Gastrocnemius medialis (tissue), 4 donors: ENCODE measurements around the gene PRPH. TPM values are rescaled to one million over a fixed set of nuclear protein-coding genes. Genes with fewer than 3 reads are reported as not detected.

Source experiments
- ATAC-seq, 2 donors: fragments of 150-250 bp; one replicate each; pipeline ENCODE4 v1.9.1; 2016
- DNase-seq, 2 donors: peaks; one replicate each; pipeline ENCODE4 v3.0.0-alpha.2; 2019
- H3K27ac ChIP-seq, 4 donors: fragments of 200-600 bp; sonication (generic); 1 replicate in 1 of 4; 2 replicates in 3 of 4; pipeline ENCODE4 v1.5.1; 2016 to 2018; ENCODE audit warnings: mild to moderate bottlenecking in 2 of 4, moderate library complexity in 1 of 4
- H3K27me3 ChIP-seq, 3 donors: fragments of 200-600 bp; sonication (generic) in 2 of 3; 1 replicate in 1 of 3; 2 replicates in 2 of 3; pipeline versions ENCODE4 v1.5.1 to v1.6.0; 2016 to 2019; ENCODE audit warnings: mild to moderate bottlenecking in 1 of 3, moderate library complexity in 1 of 3
- H3K36me3 ChIP-seq, 2 donors: fragments of 200-600 bp; sonication (generic) in 1 of 2; one replicate each; pipeline ENCODE4 v1.5.1; 2017 to 2018
- H3K4me1 ChIP-seq, 2 donors: fragments of 200-600 bp; sonication (generic) in 1 of 2; one replicate each; pipeline ENCODE4 v1.5.1; 2016 to 2017; ENCODE audit warnings: mild to moderate bottlenecking in 2 of 2
- H3K4me3 ChIP-seq, 4 donors: fragments of 200-600 bp; sonication (generic) in 3 of 4; 1 replicate in 1 of 4; 2 replicates in 3 of 4; pipeline ENCODE4 v1.5.1; 2016 to 2019; ENCODE audit warnings: mild to moderate bottlenecking in 2 of 4
- H3K9me3 ChIP-seq, 3 donors: fragments of 200-600 bp; sonication (generic) in 2 of 3; 1 replicate in 1 of 3; 2 replicates in 2 of 3; pipeline ENCODE4 v1.5.1; 2016 to 2019
- POLR2A ChIP-seq, 2 donors: fragments of 450-650 bp; IDR thresholded peaks; one replicate each; pipeline ENCODE4 v1.6.1; 2017; ENCODE audit warnings: antibody characterized with exemption in 2 of 2, mild to moderate bottlenecking in 2 of 2, moderate library complexity in 2 of 2
- in situ Hi-C, 4 donors: fragments of 200-750 bp; cut with MboI; loops; one replicate each; pipeline versions ENCODE4 v1.15.0 to v1.8.0; 2017; ENCODE audit warnings: low sequenced_read_pairs in 4 of 4
- intact Hi-C: fragments of 100-400 bp; cut with DNase I; formaldehyde crosslinking; loops from one replicate; pipeline ENCODE4 v1.15.1; 2023; ENCODE audit warnings: low total_unique reads
- total RNA-seq, 4 donors: library from RNA; depleted of rRNA; stranded (reverse); fragments of >200 nt; gene quantifications; one replicate each; pipeline versions ENCODE4 v1.1.0 to v1.2.3, GENCODE V29; 2016
- TF ChIP-seq, protein P1 (sequence below), 5 experiments: fragments of 450-650 bp in 3 of 5; fragments of 200-600 bp in 2 of 5; sonication (generic) in 2 of 5; IDR thresholded peaks in 4 of 5; conservative IDR thresholded peaks in 1 of 5; 1 replicate in 4 of 5; 2 replicates in 1 of 5; pipeline ENCODE4 v1.5.1; 2016 to 2019; ENCODE audit warnings: antibody characterized with exemption in 5 of 5, mild to moderate bottlenecking in 3 of 5, moderate library complexity in 3 of 5

PRPH gene
- total RNA-seq, 4 donors from 2014 or later = not detected

DNA sequence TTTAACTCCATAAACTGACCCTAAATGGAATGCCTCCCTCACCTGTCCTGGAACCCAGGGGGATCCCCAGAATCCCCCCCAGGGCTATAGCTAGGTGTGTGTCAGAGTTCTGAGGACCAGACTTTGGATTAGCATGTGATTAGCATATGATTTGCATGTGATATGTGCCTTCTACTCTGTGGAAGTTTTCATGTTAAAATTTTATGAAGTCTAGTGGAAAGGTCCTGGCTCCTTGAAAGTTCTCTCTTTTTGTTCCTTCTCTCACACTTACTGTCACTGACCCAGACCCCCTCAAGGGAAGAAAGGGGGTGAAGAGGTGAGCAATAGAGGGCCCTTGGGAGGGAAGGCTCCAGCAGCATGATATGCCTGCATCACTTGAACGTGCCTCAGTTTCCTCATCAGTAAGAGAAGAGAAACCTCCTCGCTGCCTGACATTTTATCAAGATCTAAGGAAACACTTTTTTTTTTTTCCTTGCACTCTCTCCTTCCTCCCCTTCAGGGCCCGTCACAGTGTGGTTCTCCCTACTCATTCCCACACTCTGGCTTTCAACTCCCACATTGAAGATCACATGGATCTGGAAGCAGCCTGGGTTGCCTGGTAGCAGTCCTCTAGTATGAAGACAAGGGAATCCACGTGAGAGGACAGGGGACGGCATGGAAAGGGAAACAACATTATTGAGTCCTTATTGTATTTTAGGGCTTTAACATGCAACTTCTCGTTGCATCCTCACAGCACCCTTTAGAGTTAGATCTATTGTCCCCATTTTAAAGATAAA lies 45.3 kb downstream of the PRPH start:
- Histone ChIP-seq H3K27me3 (peaks cover 55 to 76% (median 60%) of the 10 kb centered on the region in 3 donors), H3K27ac (no peak overlapping the region), H3K9me3 (no peaks in the 10 kb centered on the region), H3K4me3 (no peak overlapping the region), H3K36me3 (no peaks in the 10 kb centered on the region), H3K4me1 (peaks cover 9 to 21% of the 10 kb centered on the region in 2 donors)
- in situ Hi-C loops = no loop called here
- intact Hi-C loops = no loop called here
- no peak for DNase-seq
- ATAC-seq = no peak
- no peak for TF ChIP-seq POLR2A (IDR thresholded peaks at IDR 0.05)
- TF ChIP-seq, protein P1, sequence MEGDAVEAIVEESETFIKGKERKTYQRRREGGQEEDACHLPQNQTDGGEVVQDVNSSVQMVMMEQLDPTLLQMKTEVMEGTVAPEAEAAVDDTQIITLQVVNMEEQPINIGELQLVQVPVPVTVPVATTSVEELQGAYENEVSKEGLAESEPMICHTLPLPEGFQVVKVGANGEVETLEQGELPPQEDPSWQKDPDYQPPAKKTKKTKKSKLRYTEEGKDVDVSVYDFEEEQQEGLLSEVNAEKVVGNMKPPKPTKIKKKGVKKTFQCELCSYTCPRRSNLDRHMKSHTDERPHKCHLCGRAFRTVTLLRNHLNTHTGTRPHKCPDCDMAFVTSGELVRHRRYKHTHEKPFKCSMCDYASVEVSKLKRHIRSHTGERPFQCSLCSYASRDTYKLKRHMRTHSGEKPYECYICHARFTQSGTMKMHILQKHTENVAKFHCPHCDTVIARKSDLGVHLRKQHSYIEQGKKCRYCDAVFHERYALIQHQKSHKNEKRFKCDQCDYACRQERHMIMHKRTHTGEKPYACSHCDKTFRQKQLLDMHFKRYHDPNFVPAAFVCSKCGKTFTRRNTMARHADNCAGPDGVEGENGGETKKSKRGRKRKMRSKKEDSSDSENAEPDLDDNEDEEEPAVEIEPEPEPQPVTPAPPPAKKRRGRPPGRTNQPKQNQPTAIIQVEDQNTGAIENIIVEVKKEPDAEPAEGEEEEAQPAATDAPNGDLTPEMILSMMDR (IDR thresholded peaks at IDR 0.05 in 4 of 5, conservative IDR thresholded peaks at IDR 0.05 in 1 of 5) = no peak

DNA sequence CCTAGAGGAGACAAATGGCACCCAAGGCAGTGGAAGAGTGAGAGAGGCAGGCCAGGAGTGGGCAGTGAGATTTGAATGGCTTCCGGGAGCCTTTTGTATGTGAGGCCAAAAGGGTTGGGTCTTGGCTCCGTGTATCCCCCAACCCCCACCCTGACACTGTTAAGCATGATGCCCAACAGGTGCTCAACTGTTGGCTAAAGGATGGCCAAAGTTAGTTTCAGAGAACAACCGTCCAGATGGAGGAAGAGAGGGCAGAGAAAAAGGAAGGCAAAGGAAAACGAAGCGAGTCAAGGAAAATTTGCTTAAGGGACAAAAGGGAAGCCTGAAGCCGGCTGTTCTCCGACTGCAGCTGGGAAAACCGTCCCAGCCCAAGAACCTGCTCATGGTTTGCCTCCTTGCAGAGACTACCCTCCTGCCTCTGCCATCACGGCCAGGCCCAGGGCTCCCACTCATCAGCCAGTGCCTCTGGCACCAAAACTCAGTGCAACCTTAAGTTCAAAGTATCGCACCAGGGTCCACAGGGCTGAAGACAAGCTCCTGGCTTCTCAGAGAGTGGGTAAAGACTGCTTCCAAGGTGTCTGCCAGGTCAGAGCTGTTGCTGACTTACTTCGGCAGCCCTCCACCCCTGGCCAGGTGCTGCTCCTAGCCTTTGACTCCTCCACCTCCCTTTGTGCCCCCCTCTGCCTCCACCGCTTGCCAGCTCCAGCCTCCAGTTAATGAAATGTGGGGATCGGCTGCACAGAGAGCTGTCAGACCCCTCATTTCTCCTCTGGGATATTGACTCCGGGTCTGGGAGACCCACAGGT lies 46.2 kb downstream of the PRPH start:
- no peaks in the 10 kb centered on the region for H3K36me3 ChIP-seq
- no peak for DNase-seq
- peaks cover 16 to 30% of the 10 kb centered on the region in 2 donors for H3K4me1 ChIP-seq
- no peaks in the 10 kb centered on the region for H3K9me3 ChIP-seq
- TF ChIP-seq, protein P1 (IDR thresholded peaks at IDR 0.05 in 4 of 5, conservative IDR thresholded peaks at IDR 0.05 in 1 of 5) = no peak
- no peak for TF ChIP-seq POLR2A (IDR thresholded peaks at IDR 0.05)
- intact Hi-C loops (no loop called here), in situ Hi-C loops (no loop called here)
- no peak overlapping the region for H3K4me3 ChIP-seq
- no peak overlapping the region for H3K27ac ChIP-seq
- H3K27me3 ChIP-seq = peaks cover 55 to 79% (median 58%) of the 10 kb centered on the region in 3 donors
- no peak for ATAC-seq

DNA sequence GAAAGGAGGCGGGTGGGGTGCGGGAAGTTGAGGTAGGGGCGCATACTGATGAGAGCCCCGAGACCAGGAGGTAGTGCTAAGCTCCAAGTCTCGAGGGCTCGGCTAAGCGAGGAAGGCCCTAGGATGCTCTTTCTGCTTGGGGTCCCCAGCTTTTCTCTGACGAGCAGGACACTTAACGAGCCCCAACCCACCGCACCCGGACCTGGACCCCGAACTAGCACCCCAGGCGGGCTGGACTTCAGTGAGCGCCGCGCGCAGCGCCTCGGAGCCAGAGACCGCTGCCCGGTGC lies 46.8 kb downstream of the PRPH start:
- Histone ChIP-seq H3K4me1 (peaks cover 22 to 36% of the 10 kb centered on the region in 2 donors), H3K4me3 (peak overlapping the region in 2 of 4 donors; percentile 40 to 49), H3K27ac (no peak overlapping the region), H3K27me3 (peaks cover 55 to 79% (median 58%) of the 10 kb centered on the region in 3 donors), H3K36me3 (no peaks in the 10 kb centered on the region), H3K9me3 (no peaks in the 10 kb centered on the region)
- no peak for DNase-seq
- intact Hi-C loops (no loop called here), in situ Hi-C loops (no loop called here)
- ATAC-seq = no peak
- TF ChIP-seq POLR2A (IDR thresholded peaks at IDR 0.05) = no peak
- TF ChIP-seq, protein P1 (IDR thresholded peaks at IDR 0.05 in 4 of 5, conservative IDR thresholded peaks at IDR 0.05 in 1 of 5) = no peak

DNA sequence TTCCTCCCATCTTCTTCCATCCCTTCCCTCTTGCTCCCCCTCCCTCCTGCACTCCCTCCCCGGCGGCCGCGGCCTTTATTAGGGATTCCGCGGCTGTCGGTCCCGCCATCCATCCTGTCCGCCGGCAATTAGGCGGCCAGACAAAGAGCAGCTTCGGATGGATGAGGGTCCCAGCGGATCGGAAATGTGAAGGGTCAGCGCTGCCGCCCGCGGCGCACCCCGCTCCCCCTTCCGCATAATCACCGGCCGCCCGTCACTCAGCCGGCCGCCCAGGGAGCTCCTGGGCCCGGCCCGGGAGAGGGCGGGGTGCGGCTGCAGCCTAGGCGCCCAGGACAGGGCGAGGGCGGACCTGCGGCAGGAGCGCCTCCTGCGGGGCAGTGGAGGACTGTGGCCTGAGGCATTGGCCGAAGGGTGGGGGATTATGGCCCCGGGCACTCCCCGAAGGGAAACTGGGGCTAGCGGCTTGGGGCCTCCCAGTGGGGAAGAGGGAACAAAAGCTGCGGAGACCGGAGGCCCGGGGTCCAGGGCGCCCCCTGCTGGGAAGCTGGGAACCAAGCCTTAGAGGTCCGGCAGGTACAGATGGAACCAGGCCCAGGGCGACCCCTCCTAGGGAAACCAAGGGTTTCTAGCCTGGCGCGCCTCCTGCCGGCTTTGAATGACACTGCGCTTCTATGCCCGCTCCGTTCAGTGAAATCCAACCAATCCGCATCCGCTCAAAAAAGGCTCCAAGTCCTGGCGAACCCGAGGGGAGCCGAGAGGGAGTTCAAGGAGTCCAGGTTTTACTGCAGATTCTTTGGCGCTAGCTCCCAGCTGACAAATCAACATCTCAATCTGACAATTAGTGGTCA lies 47.3 kb downstream of the PRPH start:
- H3K4me3 ChIP-seq = peak overlapping the region; percentile 40 to 60 (median 50)
- H3K36me3 ChIP-seq = no peaks in the 10 kb centered on the region
- in situ Hi-C loops = no loop called here
- H3K4me1 ChIP-seq = peaks cover 27 to 41% of the 10 kb centered on the region in 2 donors
- H3K9me3 ChIP-seq = no peaks in the 10 kb centered on the region
- H3K27me3 ChIP-seq = peaks cover 55 to 79% (median 58%) of the 10 kb centered on the region in 3 donors
- TF ChIP-seq, protein P1 (IDR thresholded peaks at IDR 0.05 in 4 of 5, conservative IDR thresholded peaks at IDR 0.05 in 1 of 5) = peak; percentile 60 to 81 (median 66)
- TF ChIP-seq POLR2A (IDR thresholded peaks at IDR 0.05) = no peak
- peak; percentile 43 to 63 for ATAC-seq
- intact Hi-C loops = no loop called here
- H3K27ac ChIP-seq = no peak overlapping the region
- peak in 1 of 2 donors; percentile 19 for DNase-seq
